GM21447 (cell line): ENCODE results near the gene CLDND2.

Source experiments
- ATAC-seq: cut with Tn5 transposase; IDR thresholded peaks from one replicate; pipeline ENCODE4 v1.9.1; 2021; ENCODE audit not compliant: unreplicated experiment

CLDND2 gene

GRCh38 chr19:51356159-51356801, 12.5 kb downstream of the CLDND2 start:
- no peak for ATAC-seq

- ATAC-seq = no peak
These were observed 14.1 kb downstream of the CLDND2 start for GRCh38 chr19:51354742-51355148.

- no peak for ATAC-seq
These were observed 14.6 kb downstream of the CLDND2 start for GRCh38 chr19:51354103-51354741.

GRCh38 chr19:51352783-51353360, 15.9 kb downstream of the CLDND2 start:
- no peak for ATAC-seq

- no peak for ATAC-seq
These were observed 17.4 kb downstream of the CLDND2 start for GRCh38 chr19:51351266-51351990.

GRCh38 chr19:51347209-51347928, 21.4 kb downstream of the CLDND2 start:
- ATAC-seq = no peak

GRCh38 chr19:51346742-51347141, 22.1 kb downstream of the CLDND2 start:
- no peak for ATAC-seq

GRCh38 chr19:51345076-51345620, 23.7 kb downstream of the CLDND2 start:
- ATAC-seq = no peak

- no peak for ATAC-seq
These were observed 25.9 kb downstream of the CLDND2 start for GRCh38 chr19:51342631-51343569.

- ATAC-seq = no peak
These were observed 26.7 kb downstream of the CLDND2 start, which contains the start of gene VSIG10L for GRCh38 chr19:51341976-51342580. TSS of gene VSIG10L (minus strand) at chr19:51342139. CDS start at chr19:51342124, 15 bp downstream.

- ATAC-seq = no peak
These were observed 27.7 kb downstream of the CLDND2 start for GRCh38 chr19:51341066-51341465.

GRCh38 chr19:51339687-51340656, 28.8 kb downstream of the CLDND2 start:
- peak; percentile 52 for ATAC-seq

- peak; percentile 9 for ATAC-seq
These were observed 29.5 kb downstream of the CLDND2 start for GRCh38 chr19:51339313-51339686.

GRCh38 chr19:51338563-51339312, 30.1 kb downstream of the CLDND2 start:
- peak; percentile 58 for ATAC-seq

- ATAC-seq = no peak
These were observed 30.8 kb downstream of the CLDND2 start for GRCh38 chr19:51337861-51338562.

GRCh38 chr19:51337141-51337860, 31.5 kb downstream of the CLDND2 start:
- no peak for ATAC-seq
